T-helper 2 cell treated with Interferon-gamma antibody and Interleukin-4, amounts not matched to agents 100 ng/mL and 5 ng/mL, for 36 hours (primary cell): Measurements from ENCODE around the gene OR5AU1. TPM values are rescaled to one million over a fixed set of nuclear protein-coding genes. Genes with fewer than 3 reads are reported as not detected.

ENCODE experiments used
- intact Hi-C: fragments of 100-400 bp; cut with micrococcal nuclease; formaldehyde crosslinking; loops from one replicate; pipeline ENCODE4 v1.15.1; 2023
- total RNA-seq: library from RNA; stranded (reverse); gene quantifications from 2 replicates; pipeline ENCODE4 v1.2.3, GENCODE V29; 2022

Gene OR5AU1
- not detected in 2 replicates for total RNA-seq

DNA sequence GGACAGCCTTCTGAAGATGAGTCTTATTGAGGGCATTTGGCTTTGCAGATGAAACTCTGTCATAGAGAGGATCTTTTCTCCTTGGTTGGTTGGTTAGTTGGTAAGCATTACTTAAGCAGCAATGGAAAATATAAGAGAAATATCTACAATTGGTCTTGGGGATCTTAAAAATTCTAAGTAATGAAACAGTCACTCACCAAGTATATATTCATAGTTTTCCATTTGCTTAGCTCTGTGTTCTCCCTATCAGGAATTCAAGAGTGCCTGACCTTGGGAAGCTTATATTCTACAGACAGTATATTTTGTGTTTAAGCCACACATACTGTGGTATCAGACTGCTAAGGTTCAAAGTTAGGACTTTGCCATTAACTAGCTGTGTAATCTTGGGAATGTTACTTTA, at the start of gene OR5AU1:
TSS of gene OR5AU1 (minus strand) at position 101 of the 400 bp plus-strand sequence. CDS start 191 bp downstream, outside the sequence.
- intact Hi-C loops: no loop called here

DNA sequence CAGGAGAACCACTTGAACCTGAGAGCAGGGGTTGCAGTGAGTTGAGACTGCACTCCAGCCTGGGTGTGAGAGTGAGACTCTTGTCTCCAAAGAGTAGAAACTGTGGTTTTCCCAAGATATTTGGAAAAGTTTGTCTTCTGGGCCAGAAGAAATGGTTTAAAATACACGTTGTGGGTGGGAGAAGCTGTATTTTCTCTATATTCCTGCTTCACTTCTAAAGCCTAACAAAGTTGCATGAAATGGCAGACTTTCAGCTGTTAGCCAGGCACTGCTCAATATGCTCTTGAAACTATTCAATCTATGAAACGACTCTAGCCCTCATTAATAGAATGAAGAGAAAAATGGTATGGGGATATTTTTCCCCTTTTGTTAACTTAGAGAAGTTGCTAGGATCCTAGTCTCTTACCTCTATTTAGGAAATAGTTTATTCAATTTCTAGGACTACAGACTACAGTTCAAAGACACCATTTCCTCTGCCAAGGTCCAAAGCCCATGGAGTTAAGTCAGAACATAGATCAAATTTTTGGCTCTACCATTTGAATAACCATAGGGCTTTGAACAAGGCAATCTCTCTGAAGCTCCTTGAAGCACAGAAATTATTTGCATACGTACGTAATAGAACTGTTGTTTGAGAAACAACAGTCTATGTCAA, 49.3 kb upstream of the OR5AU1 start:
- intact Hi-C loops: no loop called here

DNA sequence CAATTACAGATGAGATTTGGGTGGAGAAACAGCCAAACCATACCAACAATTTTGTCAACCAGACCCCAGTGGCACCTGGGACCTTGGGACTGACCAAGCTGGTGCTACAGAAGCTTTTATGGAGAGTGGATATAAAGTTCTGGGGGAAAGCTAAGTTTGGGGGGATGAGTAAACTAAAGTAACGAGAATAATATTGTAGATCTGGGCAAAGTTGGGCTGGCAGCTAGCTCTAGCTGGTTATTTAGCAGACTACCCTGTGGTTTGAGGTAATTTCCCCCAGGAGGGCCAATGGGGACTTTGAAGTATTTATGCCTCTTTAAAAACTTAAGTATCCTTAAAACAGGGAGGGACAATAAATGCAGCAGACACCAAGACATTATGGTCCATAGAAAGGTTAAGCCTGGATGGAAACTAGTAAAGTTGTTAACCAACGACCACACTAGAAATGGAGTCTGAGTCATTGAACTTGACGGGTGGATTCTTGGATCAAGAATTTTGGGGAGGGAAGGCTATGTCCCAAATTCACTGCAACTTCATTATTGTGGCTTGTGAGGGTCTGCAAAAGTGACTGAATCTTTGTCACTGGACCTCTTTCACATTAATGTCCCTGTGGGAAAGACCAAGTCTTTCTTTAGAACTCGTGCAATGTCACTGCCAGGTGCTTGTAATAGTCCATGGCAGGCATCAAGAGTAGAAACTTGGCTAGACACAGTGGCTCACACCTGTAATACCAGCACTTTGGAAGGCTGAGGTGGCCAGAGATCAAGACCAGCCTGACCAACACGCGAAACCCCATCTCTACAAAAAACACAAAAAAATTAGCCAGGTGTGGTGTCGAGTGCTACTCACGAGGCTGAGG, 48.5 kb upstream of the OR5AU1 start:
- intact Hi-C loops: no loop called here

DNA sequence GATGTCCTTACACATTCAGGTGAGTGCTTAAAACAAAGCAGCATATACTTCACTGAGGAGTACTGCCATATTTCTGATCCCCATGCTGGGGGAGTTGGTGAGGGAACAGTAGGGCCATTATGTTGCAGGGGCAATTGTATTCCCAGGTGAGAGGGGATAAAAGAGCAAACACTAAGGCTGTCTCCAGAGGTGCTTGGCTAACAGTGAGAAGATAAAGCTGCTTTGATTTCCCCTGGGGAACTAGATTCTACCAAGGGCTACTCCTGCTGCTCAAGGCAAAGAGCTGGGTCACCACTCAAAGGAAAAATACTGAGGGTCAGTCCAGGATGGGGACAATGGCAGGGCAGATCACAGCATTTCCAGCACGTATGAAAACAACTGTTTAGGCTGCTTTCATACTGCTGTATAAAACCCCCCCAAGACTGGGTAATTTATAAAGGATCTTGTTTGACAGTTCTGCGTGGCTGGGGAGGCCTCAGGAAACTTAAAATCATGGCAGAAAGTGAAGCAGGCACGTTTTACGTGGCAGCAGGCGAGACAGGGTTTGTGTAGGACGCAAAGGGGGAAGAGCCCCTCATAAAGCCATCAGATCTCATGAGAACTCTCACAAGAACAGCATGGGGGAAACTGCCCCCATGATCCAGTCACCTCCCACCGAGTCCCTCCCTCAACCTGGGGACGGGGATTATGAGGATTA, 47.8 kb upstream of the OR5AU1 start:
- intact Hi-C loops: no loop called here

GRCh38 chr14:21202463-21203358, 46.8 kb upstream of the OR5AU1 start:
- intact Hi-C loops: no loop called here

DNA sequence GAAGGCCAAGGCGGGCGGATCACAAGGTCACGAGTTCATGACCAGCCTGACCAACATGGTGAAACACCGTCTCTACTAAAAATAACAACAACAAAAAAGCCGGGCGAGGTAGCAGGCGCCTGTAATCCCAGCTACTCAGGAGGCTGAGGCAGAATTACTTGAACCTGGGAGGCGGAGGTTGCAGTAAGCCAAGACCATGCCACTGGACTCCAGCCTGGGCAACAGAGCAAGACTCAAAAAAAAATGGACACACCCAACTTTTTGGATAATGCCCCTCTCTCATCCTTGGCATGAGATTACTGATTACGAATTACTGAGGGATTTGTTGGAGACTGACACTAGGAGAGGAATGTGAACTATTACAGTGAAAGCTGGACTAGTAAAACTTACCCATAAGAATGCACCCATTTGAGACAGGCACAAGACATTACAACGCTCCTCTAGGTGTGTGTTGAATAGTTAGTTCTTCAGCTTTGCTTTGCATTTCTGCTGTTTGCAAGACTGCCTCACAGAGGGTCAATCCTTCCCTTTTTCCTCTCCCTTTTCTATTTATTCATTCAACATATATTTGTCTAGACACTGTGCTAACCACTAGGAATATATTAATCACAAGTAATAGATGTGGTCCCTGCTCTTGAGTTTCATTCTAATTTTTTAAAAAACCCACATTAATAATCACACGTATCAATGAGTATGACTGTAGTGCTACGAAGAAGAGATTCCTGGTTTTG, 46.0 kb upstream of the OR5AU1 start:
- intact Hi-C loops: no loop called here

DNA sequence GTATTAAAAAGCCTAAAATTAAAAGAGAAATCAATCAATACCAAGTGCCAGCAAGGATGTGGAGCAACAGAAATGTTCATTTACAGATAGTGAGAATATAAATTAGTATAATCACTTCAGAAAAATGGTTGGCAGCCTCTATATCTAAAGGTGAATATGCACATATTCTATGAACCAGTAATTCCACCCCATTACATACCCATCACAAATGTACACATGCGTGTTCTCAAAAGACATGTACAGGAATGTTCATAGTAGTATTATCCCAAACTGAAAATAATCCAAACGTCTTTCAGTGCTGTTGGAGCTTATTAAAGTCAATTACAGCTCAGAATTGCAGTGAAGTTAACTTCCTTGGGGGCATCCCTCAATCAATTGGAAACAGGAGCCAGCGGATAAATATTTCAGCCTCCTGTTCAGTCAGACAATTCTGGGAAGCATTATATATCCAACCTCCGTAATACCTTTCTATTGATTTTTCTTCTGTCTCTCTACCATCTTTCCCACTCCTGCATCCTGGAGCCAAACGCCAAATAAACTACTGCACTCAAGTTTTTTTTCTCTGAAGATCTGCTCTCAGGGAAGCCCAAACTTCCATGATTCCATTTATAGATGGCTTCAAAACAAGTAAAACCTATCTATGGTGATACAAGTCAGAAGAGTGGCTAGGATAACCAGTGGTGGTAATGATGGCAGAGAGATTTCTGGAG, 45.0 kb upstream of the OR5AU1 start:
- intact Hi-C loops: no loop called here

DNA sequence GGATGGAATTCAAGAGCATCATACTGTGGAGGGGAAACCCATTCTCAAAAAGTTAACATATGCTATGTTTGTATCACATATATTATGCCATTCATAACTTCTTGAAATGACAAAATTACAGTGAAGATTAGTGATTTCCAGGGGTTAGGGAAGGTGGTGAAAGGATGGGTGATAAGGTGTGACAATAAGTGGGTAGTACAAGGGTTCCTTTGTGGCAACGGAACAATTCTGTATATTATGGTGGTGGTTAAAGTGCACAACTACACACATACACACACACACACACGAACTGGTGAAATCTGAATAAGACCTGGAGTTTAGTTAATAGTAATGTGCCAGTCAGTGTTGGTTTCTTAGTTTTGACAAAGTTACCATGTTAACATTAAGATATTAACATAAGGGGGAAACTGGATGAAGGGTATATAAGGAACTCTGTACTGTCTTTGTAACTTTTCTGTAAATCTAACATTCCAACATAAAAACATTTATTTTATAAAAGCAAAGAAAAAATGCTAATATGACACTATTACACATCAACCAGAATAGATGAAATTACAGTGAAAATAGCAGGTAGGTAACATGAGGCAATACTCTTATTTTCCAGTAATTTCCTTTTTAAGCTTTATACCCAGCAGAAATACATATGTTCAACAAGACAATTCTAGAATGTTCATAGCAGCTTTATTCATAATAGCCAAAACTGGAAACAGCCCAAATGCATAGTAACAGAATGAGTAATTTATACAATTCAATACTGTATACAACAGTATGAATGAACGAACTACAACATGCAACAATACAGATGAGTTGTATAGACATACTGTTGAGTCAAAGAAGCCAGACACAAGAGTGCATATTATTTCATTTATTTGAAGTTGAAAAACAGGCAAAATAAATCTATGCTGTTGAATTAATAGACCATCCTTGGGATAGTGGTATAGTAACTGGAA, 44.0 kb upstream of the OR5AU1 start:
- intact Hi-C loops: no loop called here

- intact Hi-C loops: no loop called here
Measured at GRCh38 chr14:21197418-21198205, 41.7 kb upstream of the OR5AU1 start.

- intact Hi-C loops: no loop called here
Measured at GRCh38 chr14:21194597-21194996, 38.7 kb upstream of the OR5AU1 start.

DNA sequence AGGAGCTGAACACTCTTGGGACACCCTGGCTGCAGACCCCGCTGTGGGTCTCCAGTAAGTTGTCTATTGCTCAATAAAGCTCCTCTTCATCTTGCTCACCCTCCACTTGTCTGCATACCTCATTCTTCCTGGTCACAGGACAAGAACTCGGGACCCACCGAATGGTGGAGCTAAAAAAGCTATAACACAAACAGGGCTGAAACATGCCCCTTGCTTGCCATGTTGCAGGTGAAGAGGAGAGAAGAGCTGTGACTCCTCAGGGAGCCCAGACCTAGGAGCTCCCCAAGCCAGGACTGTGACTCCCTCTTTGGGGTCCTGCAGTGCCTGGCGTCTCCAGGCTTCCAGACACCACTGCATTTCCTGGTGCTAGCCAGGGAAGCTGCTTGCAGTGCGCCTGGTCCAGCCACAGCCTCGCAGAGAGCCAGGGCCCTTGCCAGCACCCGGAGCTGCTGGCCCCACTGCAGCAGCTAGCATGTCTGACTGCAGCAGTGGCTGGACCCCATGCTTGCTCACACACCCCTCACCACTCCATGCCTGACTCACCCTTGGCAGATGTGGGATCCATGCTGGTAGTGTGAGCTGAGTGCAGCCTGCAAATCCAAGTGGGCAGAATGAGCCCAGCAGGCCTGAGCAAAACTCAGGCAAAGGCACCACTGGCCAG, 37.1 kb upstream of the OR5AU1 start:
- intact Hi-C loops: no loop called here

DNA sequence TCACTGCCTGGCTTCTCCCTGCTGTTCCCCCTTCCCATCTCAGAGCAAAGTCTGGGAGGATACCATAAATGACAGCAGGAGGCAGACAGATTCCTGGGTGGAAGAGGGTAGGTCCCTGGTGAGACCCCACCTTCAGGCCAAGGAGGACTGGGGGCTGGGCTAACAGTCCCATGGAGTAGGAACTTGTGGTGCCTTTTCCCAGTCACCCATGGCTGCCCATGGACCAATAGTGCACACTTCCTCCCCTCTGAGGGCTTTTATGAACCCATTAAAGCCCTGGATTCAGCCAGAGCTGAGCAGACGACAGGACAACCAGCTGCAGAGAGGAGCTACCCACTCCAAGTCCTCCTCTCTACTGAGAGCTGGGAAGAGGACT, 36.6 kb upstream of the OR5AU1 start:
- intact Hi-C loops: no loop called here

DNA sequence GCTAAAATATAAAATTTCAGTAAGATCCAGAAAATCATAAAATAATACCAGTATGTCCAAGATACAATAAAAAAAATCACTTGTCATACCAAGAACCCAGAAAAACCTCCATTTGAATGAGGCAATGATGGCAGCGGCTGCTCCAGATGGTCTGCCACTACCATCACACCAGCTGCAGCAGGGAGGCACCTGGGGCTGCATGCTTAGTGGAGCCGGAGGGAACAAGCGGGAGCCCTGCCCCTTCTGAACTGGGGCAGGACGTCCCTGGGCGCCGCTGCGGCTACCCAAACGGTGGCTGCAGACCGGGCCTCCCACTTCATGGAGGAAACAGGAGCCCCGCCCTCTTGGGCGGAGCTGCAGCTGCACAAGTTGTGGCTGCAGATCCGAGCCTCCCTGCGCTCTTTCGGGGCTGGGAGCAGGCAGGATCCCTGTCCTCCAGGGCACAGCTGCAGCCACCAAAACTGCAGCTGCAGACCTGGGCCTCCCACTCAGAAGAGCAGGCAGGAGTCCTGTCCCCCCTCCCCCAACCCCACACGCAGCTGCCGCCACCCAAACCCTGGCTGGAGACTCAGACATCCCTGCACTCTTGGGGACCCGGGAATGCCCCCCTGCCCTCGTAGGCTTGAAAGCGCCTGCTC, 36.1 kb upstream of the OR5AU1 start:
- intact Hi-C loops: no loop called here

GRCh38 chr14:21191261-21191808, 35.5 kb upstream of the OR5AU1 start:
- intact Hi-C loops: no loop called here

DNA sequence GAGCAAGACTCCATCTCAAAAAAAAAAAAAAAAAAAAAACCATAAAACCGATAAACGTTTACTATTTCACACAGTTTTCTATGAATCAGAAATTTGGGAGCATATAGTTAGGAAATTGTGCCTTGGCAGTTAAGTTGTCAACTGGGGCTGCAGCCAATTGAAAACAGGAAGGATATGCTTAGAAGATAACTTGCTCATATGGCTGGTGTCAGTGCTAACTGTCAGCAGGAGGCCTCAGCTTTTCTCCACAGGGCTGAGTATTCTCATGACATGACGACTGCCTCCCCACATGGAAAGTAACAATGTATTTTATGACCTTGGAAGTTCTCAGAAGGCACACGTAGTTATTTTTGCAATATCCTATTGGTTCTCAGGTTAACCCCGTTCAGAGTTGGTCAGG, 29.6 kb upstream of the OR5AU1 start:
- intact Hi-C loops: no loop called here

- intact Hi-C loops: no loop called here
Measured at GRCh38 chr14:21184254-21184653, 28.4 kb upstream of the OR5AU1 start.

- intact Hi-C loops: no loop called here
Measured at GRCh38 chr14:21182166-21182565, 26.3 kb upstream of the OR5AU1 start.
